GM21423 (cell line): Measurements from ENCODE around the gene RAB28.

Experiments used
- ATAC-seq: cut with Tn5 transposase; IDR thresholded peaks from one replicate; pipeline ENCODE4 v1.9.1; 2021; ENCODE audit warnings: mild to moderate bottlenecking, moderate library complexity; ENCODE audit not compliant: unreplicated experiment

RAB28 gene

DNA sequence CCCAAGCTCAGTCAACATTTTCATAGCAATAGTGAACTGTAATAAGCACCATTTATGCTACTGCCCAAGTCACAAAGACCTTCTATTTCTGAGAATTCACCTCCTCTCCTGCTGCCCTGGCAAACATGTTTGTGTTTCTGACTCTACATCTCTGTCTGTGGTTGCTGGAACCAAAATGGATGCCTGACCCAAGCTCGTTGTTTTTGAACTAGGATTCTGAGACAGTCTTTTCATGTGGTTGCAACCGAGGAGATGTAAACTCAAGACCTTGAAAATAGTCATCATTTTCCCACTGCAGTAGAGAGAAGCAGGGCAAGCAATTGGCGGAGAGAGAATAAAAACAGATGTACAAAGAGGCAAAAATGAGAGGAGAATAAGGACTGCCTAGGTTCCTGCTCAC is 160.2 kb downstream of the RAB28 start:
- ATAC-seq, result no peak

DNA sequence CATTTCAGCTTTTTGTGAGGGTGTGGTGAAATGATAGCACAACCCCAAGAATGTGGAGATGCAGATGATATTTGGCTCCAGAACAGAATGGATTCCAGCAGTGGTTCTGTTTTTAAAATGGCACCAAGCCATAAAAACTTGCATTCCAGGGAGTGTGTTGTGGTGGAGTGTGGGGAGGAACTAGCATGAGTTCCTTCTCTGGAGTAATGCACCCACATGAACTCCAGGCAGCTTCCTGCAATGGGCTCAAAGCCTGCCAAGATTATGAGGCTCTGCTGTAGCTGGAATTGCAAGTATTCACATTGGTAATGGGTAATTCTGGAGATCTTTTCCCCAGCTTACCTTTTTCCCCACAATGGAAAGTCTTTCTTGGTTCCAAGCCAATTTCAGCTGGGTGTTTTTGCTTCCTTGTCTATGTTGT is 161.4 kb downstream of the RAB28 start:
- ATAC-seq, result no peak
